ENCODE results near the gene BANP. TPM values are rescaled to one million over a fixed set of nuclear protein-coding genes. Genes with fewer than 3 reads are reported as not detected.

BANP gene
- total and polyA plus RNA-seq, 2 of the 8 experiments (the other 6 are each of a cell fraction or from before 2014, with no cell fraction given): 25.8 to 39.8 TPM

- TF ChIP-seq TAF7 (optimal IDR thresholded peaks at IDR 0.05; ENCODE audit: borderline replicate concordance, low read depth, low read length) (no peak), POLR2AphosphoS5 (IDR thresholded peaks at IDR 0.05; ENCODE audit: low read depth, low read length) (no peak), BCL11A (IDR thresholded peaks at IDR 0.05; ENCODE audit: low read depth in 2 of 2, low read length in 2 of 2) (no peak), KDM5A (IDR thresholded peaks at IDR 0.05; ENCODE audit: low read length) (no peak)
- TF ChIP-seq, protein P1, sequence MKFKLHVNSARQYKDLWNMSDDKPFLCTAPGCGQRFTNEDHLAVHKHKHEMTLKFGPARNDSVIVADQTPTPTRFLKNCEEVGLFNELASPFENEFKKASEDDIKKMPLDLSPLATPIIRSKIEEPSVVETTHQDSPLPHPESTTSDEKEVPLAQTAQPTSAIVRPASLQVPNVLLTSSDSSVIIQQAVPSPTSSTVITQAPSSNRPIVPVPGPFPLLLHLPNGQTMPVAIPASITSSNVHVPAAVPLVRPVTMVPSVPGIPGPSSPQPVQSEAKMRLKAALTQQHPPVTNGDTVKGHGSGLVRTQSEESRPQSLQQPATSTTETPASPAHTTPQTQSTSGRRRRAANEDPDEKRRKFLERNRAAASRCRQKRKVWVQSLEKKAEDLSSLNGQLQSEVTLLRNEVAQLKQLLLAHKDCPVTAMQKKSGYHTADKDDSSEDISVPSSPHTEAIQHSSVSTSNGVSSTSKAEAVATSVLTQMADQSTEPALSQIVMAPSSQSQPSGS (IDR thresholded peaks at IDR 0.05; ENCODE audit: low read length): no peak
- TF ChIP-seq, protein P2, sequence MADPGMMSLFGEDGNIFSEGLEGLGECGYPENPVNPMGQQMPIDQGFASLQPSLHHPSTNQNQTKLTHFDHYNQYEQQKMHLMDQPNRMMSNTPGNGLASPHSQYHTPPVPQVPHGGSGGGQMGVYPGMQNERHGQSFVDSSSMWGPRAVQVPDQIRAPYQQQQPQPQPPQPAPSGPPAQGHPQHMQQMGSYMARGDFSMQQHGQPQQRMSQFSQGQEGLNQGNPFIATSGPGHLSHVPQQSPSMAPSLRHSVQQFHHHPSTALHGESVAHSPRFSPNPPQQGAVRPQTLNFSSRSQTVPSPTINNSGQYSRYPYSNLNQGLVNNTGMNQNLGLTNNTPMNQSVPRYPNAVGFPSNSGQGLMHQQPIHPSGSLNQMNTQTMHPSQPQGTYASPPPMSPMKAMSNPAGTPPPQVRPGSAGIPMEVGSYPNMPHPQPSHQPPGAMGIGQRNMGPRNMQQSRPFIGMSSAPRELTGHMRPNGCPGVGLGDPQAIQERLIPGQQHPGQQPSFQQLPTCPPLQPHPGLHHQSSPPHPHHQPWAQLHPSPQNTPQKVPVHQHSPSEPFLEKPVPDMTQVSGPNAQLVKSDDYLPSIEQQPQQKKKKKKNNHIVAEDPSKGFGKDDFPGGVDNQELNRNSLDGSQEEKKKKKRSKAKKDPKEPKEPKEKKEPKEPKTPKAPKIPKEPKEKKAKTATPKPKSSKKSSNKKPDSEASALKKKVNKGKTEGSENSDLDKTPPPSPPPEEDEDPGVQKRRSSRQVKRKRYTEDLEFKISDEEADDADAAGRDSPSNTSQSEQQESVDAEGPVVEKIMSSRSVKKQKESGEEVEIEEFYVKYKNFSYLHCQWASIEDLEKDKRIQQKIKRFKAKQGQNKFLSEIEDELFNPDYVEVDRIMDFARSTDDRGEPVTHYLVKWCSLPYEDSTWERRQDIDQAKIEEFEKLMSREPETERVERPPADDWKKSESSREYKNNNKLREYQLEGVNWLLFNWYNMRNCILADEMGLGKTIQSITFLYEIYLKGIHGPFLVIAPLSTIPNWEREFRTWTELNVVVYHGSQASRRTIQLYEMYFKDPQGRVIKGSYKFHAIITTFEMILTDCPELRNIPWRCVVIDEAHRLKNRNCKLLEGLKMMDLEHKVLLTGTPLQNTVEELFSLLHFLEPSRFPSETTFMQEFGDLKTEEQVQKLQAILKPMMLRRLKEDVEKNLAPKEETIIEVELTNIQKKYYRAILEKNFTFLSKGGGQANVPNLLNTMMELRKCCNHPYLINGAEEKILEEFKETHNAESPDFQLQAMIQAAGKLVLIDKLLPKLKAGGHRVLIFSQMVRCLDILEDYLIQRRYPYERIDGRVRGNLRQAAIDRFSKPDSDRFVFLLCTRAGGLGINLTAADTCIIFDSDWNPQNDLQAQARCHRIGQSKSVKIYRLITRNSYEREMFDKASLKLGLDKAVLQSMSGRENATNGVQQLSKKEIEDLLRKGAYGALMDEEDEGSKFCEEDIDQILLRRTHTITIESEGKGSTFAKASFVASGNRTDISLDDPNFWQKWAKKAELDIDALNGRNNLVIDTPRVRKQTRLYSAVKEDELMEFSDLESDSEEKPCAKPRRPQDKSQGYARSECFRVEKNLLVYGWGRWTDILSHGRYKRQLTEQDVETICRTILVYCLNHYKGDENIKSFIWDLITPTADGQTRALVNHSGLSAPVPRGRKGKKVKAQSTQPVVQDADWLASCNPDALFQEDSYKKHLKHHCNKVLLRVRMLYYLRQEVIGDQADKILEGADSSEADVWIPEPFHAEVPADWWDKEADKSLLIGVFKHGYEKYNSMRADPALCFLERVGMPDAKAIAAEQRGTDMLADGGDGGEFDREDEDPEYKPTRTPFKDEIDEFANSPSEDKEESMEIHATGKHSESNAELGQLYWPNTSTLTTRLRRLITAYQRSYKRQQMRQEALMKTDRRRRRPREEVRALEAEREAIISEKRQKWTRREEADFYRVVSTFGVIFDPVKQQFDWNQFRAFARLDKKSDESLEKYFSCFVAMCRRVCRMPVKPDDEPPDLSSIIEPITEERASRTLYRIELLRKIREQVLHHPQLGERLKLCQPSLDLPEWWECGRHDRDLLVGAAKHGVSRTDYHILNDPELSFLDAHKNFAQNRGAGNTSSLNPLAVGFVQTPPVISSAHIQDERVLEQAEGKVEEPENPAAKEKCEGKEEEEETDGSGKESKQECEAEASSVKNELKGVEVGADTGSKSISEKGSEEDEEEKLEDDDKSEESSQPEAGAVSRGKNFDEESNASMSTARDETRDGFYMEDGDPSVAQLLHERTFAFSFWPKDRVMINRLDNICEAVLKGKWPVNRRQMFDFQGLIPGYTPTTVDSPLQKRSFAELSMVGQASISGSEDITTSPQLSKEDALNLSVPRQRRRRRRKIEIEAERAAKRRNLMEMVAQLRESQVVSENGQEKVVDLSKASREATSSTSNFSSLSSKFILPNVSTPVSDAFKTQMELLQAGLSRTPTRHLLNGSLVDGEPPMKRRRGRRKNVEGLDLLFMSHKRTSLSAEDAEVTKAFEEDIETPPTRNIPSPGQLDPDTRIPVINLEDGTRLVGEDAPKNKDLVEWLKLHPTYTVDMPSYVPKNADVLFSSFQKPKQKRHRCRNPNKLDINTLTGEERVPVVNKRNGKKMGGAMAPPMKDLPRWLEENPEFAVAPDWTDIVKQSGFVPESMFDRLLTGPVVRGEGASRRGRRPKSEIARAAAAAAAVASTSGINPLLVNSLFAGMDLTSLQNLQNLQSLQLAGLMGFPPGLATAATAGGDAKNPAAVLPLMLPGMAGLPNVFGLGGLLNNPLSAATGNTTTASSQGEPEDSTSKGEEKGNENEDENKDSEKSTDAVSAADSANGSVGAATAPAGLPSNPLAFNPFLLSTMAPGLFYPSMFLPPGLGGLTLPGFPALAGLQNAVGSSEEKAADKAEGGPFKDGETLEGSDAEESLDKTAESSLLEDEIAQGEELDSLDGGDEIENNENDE (IDR thresholded peaks at IDR 0.05; ENCODE audit: insufficient replicate concordance, low read length): no peak
These were observed 151.8 kb downstream of the BANP start (continued) for GRCh38 chr16:88103011-88103410.
